Subcutaneous adipose tissue (tissue), 4 donors: ENCODE data around the gene HLA-DRB1. TPM values are rescaled to one million over a fixed set of nuclear protein-coding genes. Genes with fewer than 3 reads are reported as not detected.

ENCODE experiments used
- total RNA-seq, 4 donors: library from RNA; depleted of rRNA; stranded (reverse); fragments of >200 nt; gene quantifications; one replicate each; pipeline ENCODE4 v1.1.0, GENCODE V29; 2016
- TF ChIP-seq, protein P1 (sequence below): fragments of 450-650 bp; IDR thresholded peaks from one replicate; pipeline ENCODE4 v1.5.1; 2016; ENCODE audit warnings: low read depth, mild to moderate bottlenecking, control low read depth, antibody characterized with exemption, moderate library complexity

The HLA-DRB1 gene
- total RNA-seq = 100 to 1,000 TPM in 1 of 4 donors, 10 to 100 TPM in 3; 51.1 to 143 (median 85.6) TPM

DNA sequence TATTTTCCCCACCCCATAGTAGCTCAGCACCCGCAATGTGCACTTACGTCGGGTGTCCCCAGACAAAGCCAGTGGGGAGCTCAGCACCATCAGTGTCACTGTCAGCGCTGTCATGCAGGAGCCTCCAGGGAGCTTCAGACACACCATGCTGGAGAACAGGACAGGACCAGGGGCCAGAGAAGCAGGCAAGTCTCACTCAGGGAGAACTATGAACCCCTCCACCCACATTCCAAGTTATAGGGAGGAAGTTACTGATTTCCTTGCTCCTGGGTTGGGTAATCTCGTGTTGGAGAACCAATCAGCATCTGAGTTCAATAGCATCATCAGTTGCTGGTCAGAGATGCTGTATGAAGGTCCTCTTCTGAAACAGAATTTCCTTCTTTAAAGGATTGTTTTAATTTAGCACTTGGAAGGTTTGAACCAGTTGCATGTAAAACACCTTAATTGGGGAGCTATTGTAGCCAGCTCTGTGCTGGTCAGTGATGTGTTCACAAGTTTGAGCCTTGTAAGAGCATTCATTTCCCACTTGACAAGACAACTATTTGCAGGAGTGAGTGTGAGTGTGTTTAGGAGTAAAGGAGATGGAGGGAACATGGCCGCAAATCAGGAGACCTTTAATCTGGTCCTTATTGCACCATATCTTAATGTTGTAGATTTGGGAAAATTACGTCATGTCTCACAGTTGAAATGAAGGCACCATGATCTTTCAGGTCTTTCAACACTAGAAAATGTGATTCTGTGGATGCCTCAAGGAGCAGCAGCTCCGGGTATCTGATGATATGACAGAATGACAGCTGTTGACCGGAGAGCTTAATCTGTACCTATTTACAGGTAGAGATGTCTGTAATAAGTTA lies at the start of gene HLA-DRB1:
Gene HLA-DRB1, minus strand, starts transcription at position 253 of the 854 bp plus-strand sequence. Its CDS starts 106 bp downstream, at position 147.
- TF ChIP-seq, protein P1, sequence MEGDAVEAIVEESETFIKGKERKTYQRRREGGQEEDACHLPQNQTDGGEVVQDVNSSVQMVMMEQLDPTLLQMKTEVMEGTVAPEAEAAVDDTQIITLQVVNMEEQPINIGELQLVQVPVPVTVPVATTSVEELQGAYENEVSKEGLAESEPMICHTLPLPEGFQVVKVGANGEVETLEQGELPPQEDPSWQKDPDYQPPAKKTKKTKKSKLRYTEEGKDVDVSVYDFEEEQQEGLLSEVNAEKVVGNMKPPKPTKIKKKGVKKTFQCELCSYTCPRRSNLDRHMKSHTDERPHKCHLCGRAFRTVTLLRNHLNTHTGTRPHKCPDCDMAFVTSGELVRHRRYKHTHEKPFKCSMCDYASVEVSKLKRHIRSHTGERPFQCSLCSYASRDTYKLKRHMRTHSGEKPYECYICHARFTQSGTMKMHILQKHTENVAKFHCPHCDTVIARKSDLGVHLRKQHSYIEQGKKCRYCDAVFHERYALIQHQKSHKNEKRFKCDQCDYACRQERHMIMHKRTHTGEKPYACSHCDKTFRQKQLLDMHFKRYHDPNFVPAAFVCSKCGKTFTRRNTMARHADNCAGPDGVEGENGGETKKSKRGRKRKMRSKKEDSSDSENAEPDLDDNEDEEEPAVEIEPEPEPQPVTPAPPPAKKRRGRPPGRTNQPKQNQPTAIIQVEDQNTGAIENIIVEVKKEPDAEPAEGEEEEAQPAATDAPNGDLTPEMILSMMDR = no peak

DNA sequence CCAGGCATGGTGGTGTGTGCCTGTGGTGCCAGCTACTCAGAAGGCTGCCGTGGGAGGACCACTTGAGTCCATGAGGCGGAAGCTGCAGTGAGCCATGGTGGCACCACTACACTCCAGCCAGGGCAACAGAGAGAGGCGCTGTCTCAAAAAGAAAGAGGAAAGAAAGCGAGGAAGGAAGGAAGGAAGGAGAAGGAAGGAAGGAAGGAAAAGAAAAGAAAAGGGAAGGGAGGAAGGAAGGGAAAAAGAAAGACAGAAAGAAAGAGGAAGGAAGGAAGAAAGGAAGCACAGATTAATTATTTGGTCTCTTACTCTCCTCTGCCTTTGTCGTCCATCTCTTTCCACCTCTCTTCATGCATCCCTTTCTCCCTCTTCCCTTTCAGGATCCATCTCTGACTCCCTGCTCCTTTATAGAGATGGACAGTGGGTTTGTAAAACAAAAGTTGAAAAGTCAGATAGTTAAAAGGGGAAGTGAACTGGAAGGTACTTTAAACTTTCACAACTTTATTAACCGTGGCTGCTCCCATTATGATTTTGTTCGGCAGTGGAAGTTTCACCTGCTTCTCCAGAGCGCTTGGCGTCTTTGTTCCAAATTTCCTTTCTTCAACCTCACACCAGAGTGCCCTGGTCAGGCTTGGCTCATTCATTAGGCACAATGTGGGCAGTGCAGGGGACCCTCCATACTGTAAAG lies 49.0 kb upstream of the HLA-DRB1 start:
- TF ChIP-seq, protein P1 = no peak

DNA sequence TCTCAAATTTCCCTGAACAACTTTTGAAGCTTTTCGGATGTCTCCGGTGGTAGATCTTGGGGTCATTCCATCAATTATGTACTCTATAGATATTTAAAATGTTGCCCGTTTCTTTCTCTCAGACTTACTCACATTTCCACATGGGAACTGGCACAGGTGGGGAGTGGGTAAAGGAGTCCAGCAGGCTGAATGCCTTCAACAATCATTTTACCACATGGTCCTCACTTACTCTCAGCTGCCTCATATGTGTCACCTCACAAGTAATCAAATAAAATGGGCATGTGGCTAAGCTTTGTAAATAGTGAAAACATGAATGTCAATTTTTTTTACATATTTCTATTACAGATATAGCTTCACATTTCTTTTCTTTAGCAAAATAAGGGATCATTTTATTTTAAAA lies 48.2 kb upstream of the HLA-DRB1 start:
- TF ChIP-seq, protein P1 = no peak

DNA sequence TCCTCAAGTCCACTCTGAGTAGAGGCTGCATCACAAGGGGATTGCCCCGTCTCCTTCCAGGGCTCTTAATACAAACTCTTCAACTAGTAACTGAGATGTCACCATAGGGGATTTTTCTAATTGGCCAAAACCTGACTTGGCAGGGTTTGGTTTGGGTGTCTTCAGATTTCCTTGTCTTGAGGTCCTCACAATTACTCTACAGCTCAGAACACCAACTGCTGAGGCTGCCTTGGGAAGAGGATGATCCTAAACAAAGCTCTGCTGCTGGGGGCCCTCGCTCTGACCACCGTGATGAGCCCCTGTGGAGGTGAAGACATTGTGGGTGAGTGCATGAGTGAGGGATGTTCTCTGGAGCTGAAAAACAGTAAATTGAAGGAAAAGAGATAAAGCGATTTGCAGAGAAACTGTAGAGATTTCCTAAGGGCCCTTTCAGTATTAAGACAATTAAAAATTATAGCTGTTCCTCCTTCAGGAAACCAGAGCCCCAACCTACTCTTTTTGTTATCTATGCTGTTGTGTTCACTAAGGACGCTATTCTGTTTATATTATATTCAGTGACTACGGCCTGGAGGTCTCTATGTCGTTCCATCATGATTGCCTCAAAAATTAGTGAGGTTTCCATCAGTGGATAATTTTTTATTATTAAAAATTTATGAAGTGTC lies 47.7 kb upstream of the HLA-DRB1 start, which contains the start of gene HLA-DQA1:
Gene HLA-DQA1, plus strand, starts transcription at position 188 of the 662 bp plus-strand sequence. Its CDS starts 53 bp downstream, at position 241.
- TF ChIP-seq, protein P1 = no peak

DNA sequence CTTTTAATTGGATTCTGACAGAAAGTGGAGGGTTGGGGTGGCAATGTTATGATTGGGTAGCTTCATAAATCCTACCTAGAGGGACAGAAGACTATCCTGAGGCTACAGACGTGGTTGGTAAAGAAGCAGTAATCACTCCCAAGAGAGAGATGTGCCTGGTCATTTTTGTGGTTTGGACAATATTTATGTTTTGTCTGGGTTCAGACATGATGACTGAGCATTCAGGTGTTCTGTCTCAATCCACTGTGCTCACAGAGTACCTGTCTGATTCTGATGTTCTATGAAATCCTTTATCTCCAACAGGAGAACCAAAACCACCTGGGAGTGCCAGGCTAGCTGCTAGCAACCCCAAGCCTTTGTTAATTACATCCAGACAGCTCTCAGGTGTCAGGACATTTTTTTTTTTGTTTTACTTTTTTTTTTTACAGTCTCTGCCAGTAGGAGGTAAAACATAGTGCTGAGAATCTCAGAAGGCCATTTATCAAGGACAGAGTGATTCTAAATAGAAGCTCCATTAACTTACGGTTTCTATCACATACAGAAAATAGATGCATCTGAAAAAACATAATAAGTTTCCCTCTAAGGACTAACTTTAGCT lies 46.0 kb upstream of the HLA-DRB1 start:
- TF ChIP-seq, protein P1 = no peak

DNA sequence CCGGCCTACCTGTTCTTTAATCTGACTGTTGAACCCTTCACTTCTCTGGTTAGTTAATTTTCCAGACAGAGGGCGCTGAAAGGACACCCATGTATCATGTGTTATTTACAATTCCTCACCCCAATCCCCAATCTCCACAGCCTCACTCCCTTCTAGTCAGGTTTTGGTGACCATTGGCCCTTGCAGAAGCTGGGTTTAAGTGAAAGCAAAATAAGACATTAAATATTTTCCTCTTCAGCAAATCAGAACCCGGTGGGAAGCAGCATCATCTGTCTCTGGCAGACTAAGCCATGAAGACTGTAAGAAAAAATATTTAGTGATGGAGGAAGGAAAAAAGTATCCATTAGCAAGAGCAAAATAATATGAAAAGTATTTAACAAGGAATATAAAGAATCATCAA lies 38.2 kb upstream of the HLA-DRB1 start:
- TF ChIP-seq, protein P1 = no peak
